ENCODE measurements around the gene FSTL5. TPM values are rescaled to one million over a fixed set of nuclear protein-coding genes. Genes with fewer than 3 reads are reported as not detected.

The FSTL5 gene
- polyA plus RNA-seq, 3 donors: not detected

GRCh38 chr4:162017863-162018262 is 145.9 kb downstream of the FSTL5 start:
- H3K9ac ChIP-seq (ENCODE audit: insufficient read depth, low read length, poor library complexity, severe bottlenecking): no peak overlapping the region
- 70% methylated on average over 1 of the region's 2 CpGs for WGBS (ENCODE audit: insufficient coverage)
- no peaks in the 10 kb centered on the region for H3K79me2 ChIP-seq (ENCODE audit: insufficient read depth, low read length)
- H3K27me3 ChIP-seq (ENCODE audit: control insufficient read depth in 2 of 2, insufficient read depth in 2 of 2, low read length in 2 of 2): no peaks in the 10 kb centered on the region
- no peaks in the 10 kb centered on the region for H3K9me3 ChIP-seq (replicated peaks in 1 of 2; ENCODE audit: control insufficient read depth in 1 of 2, insufficient read depth in 1 of 2, low read length in 2 of 2)
- H3K27ac ChIP-seq (ENCODE audit: low read depth in 1 of 2, low read length in 2 of 2): no peak overlapping the region
- no peaks in the 10 kb centered on the region for H4K20me1 ChIP-seq (ENCODE audit: insufficient read depth, low read length)
- no peak for TF ChIP-seq CTCF (IDR thresholded peaks at IDR 0.05)
- H3K4me3 Mint-ChIP-seq: no peak overlapping the region
- H2AFZ ChIP-seq (ENCODE audit: insufficient read depth, low read depth, low read length, poor library complexity, severe bottlenecking): no peak overlapping the region
- H3K9me3 Mint-ChIP-seq: peaks cover 0 to 3% (median 0%) of the 10 kb centered on the region in 7 donors
- no peaks in the 10 kb centered on the region for H3K27me3 Mint-ChIP-seq (ENCODE audit: low read depth in 3 of 3)
- no peak overlapping the region for H3K4me3 ChIP-seq (replicated peaks in 1 of 3; ENCODE audit: low read depth in 2 of 3, low read length in 3 of 3)
- H3K4me2 ChIP-seq (replicated peaks; ENCODE audit: extremely low read depth, low read length, poor library complexity, severe bottlenecking): no peak overlapping the region
- intact Hi-C loops (cut with micrococcal nuclease): no loop called here
- no peak overlapping the region for H3K27ac Mint-ChIP-seq
- no peak for DNase-seq
- H3K4me1 Mint-ChIP-seq: peaks cover 4% of the 10 kb centered on the region
- H3K4me1 ChIP-seq (ENCODE audit: control insufficient read depth in 1 of 2, insufficient read depth in 2 of 2, low read length in 2 of 2): no peaks in the 10 kb centered on the region
- no peaks in the 10 kb centered on the region for H3K36me3 Mint-ChIP-seq
- H3K36me3 ChIP-seq (replicated peaks in 1 of 2; ENCODE audit: control insufficient read depth in 1 of 2, insufficient read depth in 2 of 2, low read length in 2 of 2): no peaks in the 10 kb centered on the region

- Histone ChIP-seq H3K4me2 (replicated peaks; ENCODE audit: extremely low read depth, low read length, poor library complexity, severe bottlenecking) (no peak overlapping the region), H3K79me2 (ENCODE audit: insufficient read depth, low read length) (no peaks in the 10 kb centered on the region), H3K9ac (ENCODE audit: insufficient read depth, low read length, poor library complexity, severe bottlenecking) (no peak overlapping the region), H3K4me3 (replicated peaks in 1 of 3; ENCODE audit: low read depth in 2 of 3, low read length in 3 of 3) (no peak overlapping the region), H4K20me1 (ENCODE audit: insufficient read depth, low read length) (no peaks in the 10 kb centered on the region), H2AFZ (ENCODE audit: insufficient read depth, low read depth, low read length, poor library complexity, severe bottlenecking) (no peak overlapping the region), H3K9me3 (replicated peaks in 1 of 2; ENCODE audit: control insufficient read depth in 1 of 2, insufficient read depth in 1 of 2, low read length in 2 of 2) (no peaks in the 10 kb centered on the region), H3K36me3 (replicated peaks in 1 of 2; ENCODE audit: control insufficient read depth in 1 of 2, insufficient read depth in 2 of 2, low read length in 2 of 2) (no peaks in the 10 kb centered on the region), H3K4me1 (ENCODE audit: control insufficient read depth in 1 of 2, insufficient read depth in 2 of 2, low read length in 2 of 2) (no peaks in the 10 kb centered on the region), H3K27me3 (ENCODE audit: control insufficient read depth in 2 of 2, insufficient read depth in 2 of 2, low read length in 2 of 2) (no peaks in the 10 kb centered on the region), H3K27ac (ENCODE audit: low read depth in 1 of 2, low read length in 2 of 2) (no peak overlapping the region)
- DNase-seq: no peak
- H3K9me3 Mint-ChIP-seq: peaks cover 0 to 3% (median 0%) of the 10 kb centered on the region in 7 donors
- no peak overlapping the region for H3K4me3 Mint-ChIP-seq
- no peak overlapping the region for H3K27ac Mint-ChIP-seq
- TF ChIP-seq CTCF (IDR thresholded peaks at IDR 0.05): no peak
- H3K4me1 Mint-ChIP-seq: peaks cover 4% of the 10 kb centered on the region
- intact Hi-C loops (cut with micrococcal nuclease): no loop called here
- H3K36me3 Mint-ChIP-seq: no peaks in the 10 kb centered on the region
- WGBS (ENCODE audit: insufficient coverage): 100% methylated on average over 1 of the region's 2 CpGs
- H3K27me3 Mint-ChIP-seq (ENCODE audit: low read depth in 3 of 3): no peaks in the 10 kb centered on the region
Observed at GRCh38 chr4:162016991-162017390, 146.8 kb downstream of the FSTL5 start.
